ENCODE data around the gene SMG1. TPM values are rescaled to one million over a fixed set of nuclear protein-coding genes. Genes with fewer than 3 reads are reported as not detected.
A peak's percentile ranks its signal among the peaks of the same experiment; 100 is the strongest.
"Not testable (repeated sequence)": the region's sequence is repeated elsewhere in the genome, so short reads cannot be mapped to it uniquely, and the experiment has no call there.

Gene SMG1
- total RNA-seq, 1 donor from 2014 or later = 33.5 TPM

DNA sequence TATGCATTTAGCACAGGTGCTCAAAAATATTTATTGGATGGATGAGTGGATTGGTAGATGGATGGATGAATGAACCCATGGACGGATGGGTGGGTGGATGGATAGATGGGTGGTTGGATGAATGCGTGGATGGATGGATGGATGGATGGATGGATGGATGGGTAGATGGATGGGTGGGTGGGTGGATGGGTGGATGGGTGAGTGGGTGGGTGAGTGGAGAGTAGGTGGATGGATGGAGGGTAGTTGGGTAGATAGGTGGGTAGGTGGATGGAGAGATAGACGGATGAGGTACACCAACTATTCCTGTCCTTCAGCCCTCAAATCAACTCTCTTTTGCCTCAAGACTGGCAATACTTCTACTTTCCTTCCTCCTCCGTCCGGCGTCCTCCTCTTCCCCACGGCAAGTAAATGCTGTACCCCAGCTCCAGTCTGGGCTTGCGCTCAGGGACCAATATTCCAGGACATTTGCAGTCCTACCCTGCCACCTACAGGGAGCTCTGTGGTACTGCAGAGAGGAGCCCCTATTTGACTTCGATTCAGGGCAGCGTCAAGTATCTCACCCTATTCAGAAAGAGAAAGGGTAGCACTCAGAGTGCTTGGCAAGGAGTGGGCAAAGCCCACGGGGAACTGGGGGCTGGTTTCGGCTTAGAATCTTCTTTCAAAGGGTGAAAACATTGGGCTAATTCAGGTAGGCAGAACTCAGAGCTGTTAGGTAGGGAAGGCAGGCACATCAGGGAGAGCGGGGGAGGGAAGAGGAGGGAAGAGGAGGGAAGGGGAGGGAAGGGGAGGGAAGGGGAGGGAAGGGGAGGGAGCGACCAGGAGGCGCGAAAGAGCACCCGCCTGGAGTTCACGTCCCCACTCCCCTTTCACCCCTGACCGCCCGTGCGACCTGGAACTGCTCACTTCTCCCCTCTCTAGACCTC lies 166.3 kb downstream of the SMG1 start:
- DNase-seq (ENCODE audit: low read depth); H3K4me3 ChIP-seq (ENCODE audit: low read depth, low read length): not testable (repeated sequence)
- TF ChIP-seq, protein P1, sequence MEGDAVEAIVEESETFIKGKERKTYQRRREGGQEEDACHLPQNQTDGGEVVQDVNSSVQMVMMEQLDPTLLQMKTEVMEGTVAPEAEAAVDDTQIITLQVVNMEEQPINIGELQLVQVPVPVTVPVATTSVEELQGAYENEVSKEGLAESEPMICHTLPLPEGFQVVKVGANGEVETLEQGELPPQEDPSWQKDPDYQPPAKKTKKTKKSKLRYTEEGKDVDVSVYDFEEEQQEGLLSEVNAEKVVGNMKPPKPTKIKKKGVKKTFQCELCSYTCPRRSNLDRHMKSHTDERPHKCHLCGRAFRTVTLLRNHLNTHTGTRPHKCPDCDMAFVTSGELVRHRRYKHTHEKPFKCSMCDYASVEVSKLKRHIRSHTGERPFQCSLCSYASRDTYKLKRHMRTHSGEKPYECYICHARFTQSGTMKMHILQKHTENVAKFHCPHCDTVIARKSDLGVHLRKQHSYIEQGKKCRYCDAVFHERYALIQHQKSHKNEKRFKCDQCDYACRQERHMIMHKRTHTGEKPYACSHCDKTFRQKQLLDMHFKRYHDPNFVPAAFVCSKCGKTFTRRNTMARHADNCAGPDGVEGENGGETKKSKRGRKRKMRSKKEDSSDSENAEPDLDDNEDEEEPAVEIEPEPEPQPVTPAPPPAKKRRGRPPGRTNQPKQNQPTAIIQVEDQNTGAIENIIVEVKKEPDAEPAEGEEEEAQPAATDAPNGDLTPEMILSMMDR (conservative IDR thresholded peaks at IDR 0.05; ENCODE audit: low read depth, low read length) = peak; percentile 49

GRCh38 chr16:18757960-18758660 lies 168.1 kb downstream of the SMG1 start:
- DNase-seq (ENCODE audit: low read depth); H3K4me3 ChIP-seq (ENCODE audit: low read depth, low read length): not testable (repeated sequence)

GRCh38 chr16:18756639-18757038 lies 169.6 kb downstream of the SMG1 start:
- not testable (repeated sequence) for DNase-seq (ENCODE audit: low read depth); H3K4me3 ChIP-seq (ENCODE audit: low read depth, low read length)

Other genes starting within 250 kb of the SMG1 start
- gene RPS15A, start 136.1 kb downstream of the SMG1 start, total RNA-seq = 1,709 and 2,356 TPM in 2 replicates
- 489 and 536 TPM in 2 replicates for gene ARL6IP1, start 124.9 kb downstream of the SMG1 start, total RNA-seq
- gene TMC7, start 57.5 kb upstream of the SMG1 start, total RNA-seq = 0.23 and 0.43 TPM in 2 replicates
- 10.6 and 13.7 TPM in 2 replicates for gene COQ7, start 141.2 kb upstream of the SMG1 start, total RNA-seq
- 14.5 and 18.2 TPM in 2 replicates for gene ITPRIPL2, start 187.6 kb upstream of the SMG1 start, total RNA-seq
- gene SYT17, start 241.8 kb upstream of the SMG1 start, total RNA-seq = 0.07 and 1.2 TPM in 2 replicates